GM20431 (cell line): ENCODE measurements around the gene MB21D2.
"Not testable (repeated sequence)": the region's sequence is repeated elsewhere in the genome, so short reads cannot be mapped to it uniquely, and the experiment has no call there.

Source experiments
- in situ Hi-C: fragments of 300-500 bp; cut with MseI, MboI; formaldehyde crosslinking; loops from one replicate; pipeline ENCODE4 v1.15.0; 2020; ENCODE audit warnings: low sequenced_read_pairs; ENCODE audit not compliant: unreplicated experiment

MB21D2 gene

GRCh38 chr3:192820161-192820560, 97.5 kb downstream of the MB21D2 start:
- in situ Hi-C loops: loop anchor here (25.0 kb wide), 1 partner anchor 92 kb away; the partner anchor contains the start of gene MB21D2

- in situ Hi-C loops: loop anchor here (10.0 to 25.0 kb wide), 2 partner anchors 93 to 216 kb away; partner anchors contain the start of gene MB21D2
These were observed 98.6 kb downstream of the MB21D2 start for GRCh38 chr3:192819001-192819569.

- in situ Hi-C loops: loop anchor here (10.0 to 25.0 kb wide), 2 partner anchors 94 to 217 kb away; partner anchors contain the start of gene MB21D2
These were observed 99.5 kb downstream of the MB21D2 start for GRCh38 chr3:192818126-192818525.

GRCh38 chr3:192817506-192817905, 100.2 kb downstream of the MB21D2 start:
- in situ Hi-C loops: loop anchor here (10.0 to 25.0 kb wide), 2 partner anchors 95 to 217 kb away; partner anchors contain the start of gene MB21D2

GRCh38 chr3:192817053-192817452, 100.6 kb downstream of the MB21D2 start:
- in situ Hi-C loops: loop anchor here (10.0 to 25.0 kb wide), 2 partner anchors 95 to 218 kb away; partner anchors contain the start of gene MB21D2

- in situ Hi-C loops: loop anchor here (10.0 to 25.0 kb wide), 2 partner anchors 96 to 218 kb away; partner anchors contain the start of gene MB21D2
These were observed 101.3 kb downstream of the MB21D2 start for GRCh38 chr3:192816351-192816750.

GRCh38 chr3:192812743-192813383, 104.8 kb downstream of the MB21D2 start:
- in situ Hi-C loops: loop anchor here (10.0 to 25.0 kb wide), 2 partner anchors 99 to 222 kb away; partner anchors contain the start of gene MB21D2

GRCh38 chr3:192805711-192806110, 111.9 kb downstream of the MB21D2 start:
- in situ Hi-C loops: loop anchor here (25.0 kb wide), 1 partner anchor 107 kb away; the partner anchor contains the start of gene MB21D2

- in situ Hi-C loops: loop anchor here (25.0 kb wide), 1 partner anchor 108 kb away; the partner anchor contains the start of gene MB21D2
These were observed 113.2 kb downstream of the MB21D2 start for GRCh38 chr3:192804502-192804901.

- in situ Hi-C loops: loop anchor here (25.0 kb wide), 1 partner anchor 109 kb away; the partner anchor contains the start of gene MB21D2
These were observed 114.4 kb downstream of the MB21D2 start for GRCh38 chr3:192802957-192803899.

- in situ Hi-C loops: loop anchor here (25.0 kb wide), 1 partner anchor 110 kb away; the partner anchor contains the start of gene MB21D2
These were observed 115.7 kb downstream of the MB21D2 start for GRCh38 chr3:192801985-192802384.

GRCh38 chr3:192799721-192800120, 117.9 kb downstream of the MB21D2 start:
- in situ Hi-C loops: loop anchor here (25.0 kb wide), 3 partner anchors 113 to 763 kb away; partner anchors contain the start of genes ATP13A4 and MB21D2

- in situ Hi-C loops: loop anchor here (25.0 kb wide), 2 partner anchors 233 to 767 kb away; partner anchors contain the start of gene ATP13A4
These were observed 122.6 kb downstream of the MB21D2 start for GRCh38 chr3:192795021-192795420.

- in situ Hi-C loops: loop anchor here (25.0 kb wide), 2 partner anchors 232 to 768 kb away; partner anchors contain the start of gene ATP13A4
These were observed 123.4 kb downstream of the MB21D2 start for GRCh38 chr3:192794216-192794615.

GRCh38 chr3:192788816-192789515, 128.7 kb downstream of the MB21D2 start:
- in situ Hi-C loops: loop anchor here (25.0 kb wide), 2 partner anchors 227 to 773 kb away; partner anchors contain the start of gene ATP13A4

- in situ Hi-C loops: loop anchor here (25.0 kb wide), 2 partner anchors 216 to 784 kb away; partner anchors contain the start of gene ATP13A4
These were observed 139.1 kb downstream of the MB21D2 start for GRCh38 chr3:192778508-192778907.

GRCh38 chr3:192774341-192774740, 143.3 kb downstream of the MB21D2 start:
- in situ Hi-C loops: not testable (repeated sequence)

GRCh38 chr3:192772240-192772894, 145.3 kb downstream of the MB21D2 start:
- in situ Hi-C loops: no loop called here
